ENCODE results near the gene TGM3. TPM values are rescaled to one million over a fixed set of nuclear protein-coding genes. Genes with fewer than 3 reads are reported as not detected.

TGM3 gene
- total and polyA plus RNA-seq, 2 of the 4 experiments (the other 2 are of a cell fraction) = not detected

DNA sequence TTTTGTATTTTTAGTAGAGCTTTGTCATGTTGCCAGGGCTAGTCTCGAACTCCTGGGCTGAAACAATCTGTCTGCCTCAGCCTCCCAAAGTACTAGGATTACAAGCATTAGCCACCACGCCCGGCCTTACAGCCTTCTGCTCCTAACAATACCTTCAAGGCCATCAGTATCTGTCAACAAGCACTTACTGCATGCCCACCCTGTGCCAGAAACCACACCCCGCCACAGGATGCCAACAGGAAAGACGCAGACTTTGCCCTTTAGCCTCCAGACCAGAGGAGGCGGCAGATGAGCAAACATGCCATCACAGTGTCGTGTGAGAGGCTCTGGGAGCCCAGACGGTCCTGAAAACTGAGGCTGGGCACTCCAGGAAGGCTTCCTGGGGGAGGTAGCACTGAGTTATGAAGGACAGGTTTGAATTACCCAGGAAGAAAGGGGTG is 34.7 kb upstream of the TGM3 start:
- no peaks in the 10 kb centered on the region for H3K9me3 ChIP-seq (ENCODE audit: control insufficient read depth, insufficient read depth, low read length)
- no peaks in the 10 kb centered on the region for H4K20me1 ChIP-seq (ENCODE audit: insufficient read depth, low read length)
- BruUV-seq (replicated peaks) = no TSS peak
- 0 out of 2 replicates have a peak, but pooled peaks cover 6% of the 10 kb centered on the region for H3K27me3 ChIP-seq (ENCODE audit: control insufficient read depth, insufficient read depth, low read length)
- ChIA-PET POLR2A (ENCODE audit: unreplicated experiment) (no interaction called here), CTCF (no interaction called here)
- ATAC-seq (ENCODE audit: low read depth) (no peak), DNase-seq (no peak)
- no peaks in the 10 kb centered on the region for H3K4me1 ChIP-seq (ENCODE audit: control insufficient read depth, insufficient read depth, low read length)
- H2AK5ac ChIP-seq (ENCODE audit: low read depth, low read length) = no peak overlapping the region
- H4K8ac ChIP-seq (ENCODE audit: low read depth in 2 of 2, low read length in 2 of 2) = no peak overlapping the region
- no peak overlapping the region for H2AK9ac ChIP-seq (replicated peaks; ENCODE audit: low read depth, low read length, poor library complexity)
- H3K9ac ChIP-seq (ENCODE audit: low read depth, low read length) = no peak overlapping the region
- dilution Hi-C loops (cut with HindIII; ENCODE audit: low sequenced_read_pairs, unreplicated experiment) (no loop called here), in situ Hi-C loops (cut with MboI; ENCODE audit: low sequenced_read_pairs) (no loop called here), intact Hi-C loops (cut with micrococcal nuclease) (no loop called here)
- no peak overlapping the region for H4K91ac ChIP-seq (ENCODE audit: insufficient read depth, low read depth, low read length)
- no peak overlapping the region for H3K18ac ChIP-seq (ENCODE audit: low read depth, low read length)
- no peak overlapping the region for H2BK120ac ChIP-seq (ENCODE audit: low read depth, low read length)
- H3K23ac ChIP-seq (ENCODE audit: low read depth, low read length) = no peak overlapping the region
- no peak overlapping the region for H4K5ac ChIP-seq (ENCODE audit: low read depth, low read length)
- no peak overlapping the region for H2BK15ac ChIP-seq (ENCODE audit: low read depth, low read length)
- no peaks in the 10 kb centered on the region for H3K9me1 ChIP-seq (ENCODE audit: insufficient read depth, low read length)
- WGBS, 2 experiments (ENCODE audit: extremely low coverage in 2 of 2, insufficient read length in 1 of 2) = 45% methylated on average over 2 of the region's 8 CpGs; no CpG with 5 or more reads in 1 of the 2 experiments
- H3K79me1 ChIP-seq (ENCODE audit: low read depth in 1 of 2, low read length in 2 of 2) = no peaks in the 10 kb centered on the region
- H3K4ac ChIP-seq (ENCODE audit: low read depth, low read length) = no peak overlapping the region
- H3K4me2 ChIP-seq (ENCODE audit: low read depth, low read length) = no peak overlapping the region
- H2BK20ac ChIP-seq (ENCODE audit: low read depth, low read length) = no peak overlapping the region
- no peak overlapping the region for H2BK5ac ChIP-seq (ENCODE audit: low read depth, low read length, poor library complexity, severe bottlenecking)
- H3K36me3 ChIP-seq (ENCODE audit: control insufficient read depth, insufficient read depth, low read length) = no peaks in the 10 kb centered on the region
- H3K56ac ChIP-seq (ENCODE audit: extremely low read depth, insufficient read depth, low read length) = no peak overlapping the region
- H3K27ac ChIP-seq (ENCODE audit: insufficient read depth, low read length) = no peak overlapping the region
- no peak overlapping the region for H3K14ac ChIP-seq (replicated peaks; ENCODE audit: low read depth, low read length)
- H3K4me3 ChIP-seq (ENCODE audit: insufficient read depth, low read depth, low read length) = no peak overlapping the region
- no peak for TF ChIP-seq MXI1 (IDR thresholded peaks at IDR 0.05; ENCODE audit: borderline replicate concordance, low read depth, low read length)
- TF ChIP-seq, protein P1, sequence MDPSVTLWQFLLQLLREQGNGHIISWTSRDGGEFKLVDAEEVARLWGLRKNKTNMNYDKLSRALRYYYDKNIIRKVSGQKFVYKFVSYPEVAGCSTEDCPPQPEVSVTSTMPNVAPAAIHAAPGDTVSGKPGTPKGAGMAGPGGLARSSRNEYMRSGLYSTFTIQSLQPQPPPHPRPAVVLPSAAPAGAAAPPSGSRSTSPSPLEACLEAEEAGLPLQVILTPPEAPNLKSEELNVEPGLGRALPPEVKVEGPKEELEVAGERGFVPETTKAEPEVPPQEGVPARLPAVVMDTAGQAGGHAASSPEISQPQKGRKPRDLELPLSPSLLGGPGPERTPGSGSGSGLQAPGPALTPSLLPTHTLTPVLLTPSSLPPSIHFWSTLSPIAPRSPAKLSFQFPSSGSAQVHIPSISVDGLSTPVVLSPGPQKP (IDR thresholded peaks at IDR 0.05; ENCODE audit: borderline replicate concordance, low read depth, low read length) = no peak
- TF ChIP-seq MAZ (IDR thresholded peaks at IDR 0.05; ENCODE audit: borderline replicate concordance, low read depth, low read length) = no peak
- no peak for TF ChIP-seq RFX5 (IDR thresholded peaks at IDR 0.05; ENCODE audit: low read depth, low read length)
- no peak for TF ChIP-seq BHLHE40 (IDR thresholded peaks at IDR 0.05; ENCODE audit: low read depth, low read length)
- TF ChIP-seq, protein P2, sequence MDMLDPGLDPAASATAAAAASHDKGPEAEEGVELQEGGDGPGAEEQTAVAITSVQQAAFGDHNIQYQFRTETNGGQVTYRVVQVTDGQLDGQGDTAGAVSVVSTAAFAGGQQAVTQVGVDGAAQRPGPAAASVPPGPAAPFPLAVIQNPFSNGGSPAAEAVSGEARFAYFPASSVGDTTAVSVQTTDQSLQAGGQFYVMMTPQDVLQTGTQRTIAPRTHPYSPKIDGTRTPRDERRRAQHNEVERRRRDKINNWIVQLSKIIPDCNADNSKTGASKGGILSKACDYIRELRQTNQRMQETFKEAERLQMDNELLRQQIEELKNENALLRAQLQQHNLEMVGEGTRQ (IDR thresholded peaks at IDR 0.05; ENCODE audit: low read depth, low read length) = no peak
- TF ChIP-seq FOS (IDR thresholded peaks at IDR 0.05; ENCODE audit: low read depth, low read length) = no peak
- TF ChIP-seq CHD1 (IDR thresholded peaks at IDR 0.05; ENCODE audit: low read depth, low read length) = no peak
- TF ChIP-seq RCOR1 (IDR thresholded peaks at IDR 0.05; ENCODE audit: insufficient replicate concordance, low read length) = no peak
- peak overlapping the region; percentile 7 for H2AFZ ChIP-seq (replicated peaks; ENCODE audit: low read length, poor library complexity)
